Measurements from ENCODE around the gene ASMTL.

Gene ASMTL

GRCh38 chrX:1481636-1482529 is 29.2 kb upstream of the ASMTL start:
- DNase-seq, result peak; percentile 78 to 82

DNA sequence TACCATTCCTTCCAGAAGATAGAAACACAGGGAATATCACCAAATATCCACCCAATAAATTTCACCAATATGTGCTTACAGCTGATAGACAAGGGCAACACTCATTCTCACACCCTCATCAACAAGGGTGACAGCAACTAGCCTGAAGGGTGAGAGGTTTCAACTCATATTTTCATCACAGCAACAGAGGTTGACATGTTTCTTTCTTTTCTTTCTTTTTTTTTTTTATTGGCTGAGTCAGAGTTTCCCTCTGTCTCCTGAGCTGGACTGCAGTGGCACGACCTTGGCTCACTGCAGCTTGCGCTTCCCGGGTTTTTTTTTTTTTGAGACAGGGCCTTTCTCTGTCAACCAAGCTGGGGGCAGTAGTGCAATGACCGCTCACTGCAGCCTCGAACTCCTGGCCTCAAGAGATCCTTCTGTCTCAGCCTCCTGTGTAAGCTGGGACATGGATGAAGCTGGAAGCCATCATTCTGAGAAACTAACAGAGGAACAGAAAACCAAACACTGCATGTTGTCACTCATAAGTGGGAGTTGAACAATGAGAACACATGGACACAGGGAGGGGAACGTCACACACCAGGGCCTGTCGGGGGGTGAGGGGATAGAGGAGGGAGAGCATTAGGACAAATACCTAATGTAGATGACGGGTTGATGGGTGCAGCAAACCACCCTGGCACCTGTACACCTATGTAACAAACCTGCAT is 27.5 kb upstream of the ASMTL start:
- peak in 1 of 2 experiments; percentile 16 for DNase-seq

- peak in 1 of 2 experiments; percentile 19 for DNase-seq
Measured at GRCh38 chrX:1477801-1478458, 25.2 kb upstream of the ASMTL start.

GRCh38 chrX:1477229-1477628 is 24.5 kb upstream of the ASMTL start:
- DNase-seq, result no peak

DNA sequence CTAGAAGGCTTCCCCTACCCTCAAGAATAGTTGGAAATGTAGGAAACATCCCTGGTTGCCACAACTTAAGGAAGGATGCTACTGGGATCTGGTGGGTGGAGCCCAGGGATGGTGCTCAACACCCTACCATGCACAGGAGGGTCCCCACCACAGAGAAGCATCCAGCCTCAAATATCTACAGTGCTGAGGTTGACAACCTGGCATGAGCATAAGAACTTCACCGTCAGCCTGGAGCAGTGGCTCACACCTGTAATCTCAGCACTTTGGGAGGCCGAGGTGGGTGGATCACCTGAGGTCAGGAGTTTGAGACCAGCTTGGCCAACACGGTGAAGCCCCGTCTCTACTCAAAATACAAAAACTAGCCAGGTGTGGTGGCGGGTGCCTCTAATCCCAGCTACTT is 24.0 kb upstream of the ASMTL start:
- DNase-seq, result no peak

DNA sequence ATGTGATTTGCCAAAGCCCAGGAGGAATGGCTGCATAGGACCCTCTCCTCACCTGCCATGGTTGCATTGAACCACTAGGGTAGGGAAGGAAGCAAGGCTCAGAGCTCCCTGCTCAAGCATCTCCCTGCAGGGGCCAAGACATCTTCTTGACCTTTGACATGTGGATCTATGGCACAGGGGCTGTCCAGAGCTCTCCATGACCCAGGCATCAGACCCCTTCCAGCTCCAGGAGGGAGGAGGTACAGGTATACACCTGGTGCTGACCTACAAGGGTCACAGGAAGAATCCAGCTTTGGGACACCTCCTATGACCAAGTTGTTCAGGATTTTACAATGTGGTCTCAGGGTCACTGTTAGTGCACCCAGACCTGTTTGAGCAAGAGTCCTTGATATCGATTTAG is 23.2 kb upstream of the ASMTL start:
- peak in 1 of 2 experiments; percentile 2 for DNase-seq

GRCh38 chrX:1475481-1475880 is 22.8 kb upstream of the ASMTL start:
- no peak for DNase-seq

GRCh38 chrX:1474593-1474992 is 21.9 kb upstream of the ASMTL start:
- peak in 1 of 2 experiments; percentile 1 for DNase-seq

GRCh38 chrX:1472975-1473374 is 20.3 kb upstream of the ASMTL start:
- peak in 1 of 2 experiments; percentile 1 for DNase-seq

GRCh38 chrX:1468250-1468772 is 15.6 kb upstream of the ASMTL start:
- peak; percentile 79 to 85 for DNase-seq

GRCh38 chrX:1466971-1467561 is 14.4 kb upstream of the ASMTL start:
- peak in 1 of 2 experiments; percentile 49 for DNase-seq

DNA sequence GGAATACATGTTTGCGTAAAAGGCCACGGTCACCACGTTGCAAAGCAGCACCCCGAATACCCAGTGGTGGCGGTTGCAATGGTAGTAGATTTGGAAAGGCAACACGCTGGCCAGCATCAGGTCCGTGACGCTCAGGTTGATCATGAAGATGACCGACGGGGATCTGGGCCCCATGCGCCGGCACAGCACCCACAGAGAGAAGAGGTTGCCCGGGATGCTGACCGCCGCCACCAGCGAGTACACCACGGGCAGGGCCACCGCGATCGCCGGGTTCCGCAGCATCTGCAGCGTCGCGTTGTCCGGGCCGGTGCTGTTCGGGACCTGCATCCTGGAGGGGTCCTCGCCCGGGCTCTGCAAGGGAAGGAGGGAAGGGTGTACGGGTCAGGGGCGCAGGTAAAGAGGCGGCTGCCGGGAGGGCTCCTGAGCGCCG is 13.5 kb upstream of the ASMTL start:
- DNase-seq, result peak in 1 of 2 experiments; percentile 3

DNA sequence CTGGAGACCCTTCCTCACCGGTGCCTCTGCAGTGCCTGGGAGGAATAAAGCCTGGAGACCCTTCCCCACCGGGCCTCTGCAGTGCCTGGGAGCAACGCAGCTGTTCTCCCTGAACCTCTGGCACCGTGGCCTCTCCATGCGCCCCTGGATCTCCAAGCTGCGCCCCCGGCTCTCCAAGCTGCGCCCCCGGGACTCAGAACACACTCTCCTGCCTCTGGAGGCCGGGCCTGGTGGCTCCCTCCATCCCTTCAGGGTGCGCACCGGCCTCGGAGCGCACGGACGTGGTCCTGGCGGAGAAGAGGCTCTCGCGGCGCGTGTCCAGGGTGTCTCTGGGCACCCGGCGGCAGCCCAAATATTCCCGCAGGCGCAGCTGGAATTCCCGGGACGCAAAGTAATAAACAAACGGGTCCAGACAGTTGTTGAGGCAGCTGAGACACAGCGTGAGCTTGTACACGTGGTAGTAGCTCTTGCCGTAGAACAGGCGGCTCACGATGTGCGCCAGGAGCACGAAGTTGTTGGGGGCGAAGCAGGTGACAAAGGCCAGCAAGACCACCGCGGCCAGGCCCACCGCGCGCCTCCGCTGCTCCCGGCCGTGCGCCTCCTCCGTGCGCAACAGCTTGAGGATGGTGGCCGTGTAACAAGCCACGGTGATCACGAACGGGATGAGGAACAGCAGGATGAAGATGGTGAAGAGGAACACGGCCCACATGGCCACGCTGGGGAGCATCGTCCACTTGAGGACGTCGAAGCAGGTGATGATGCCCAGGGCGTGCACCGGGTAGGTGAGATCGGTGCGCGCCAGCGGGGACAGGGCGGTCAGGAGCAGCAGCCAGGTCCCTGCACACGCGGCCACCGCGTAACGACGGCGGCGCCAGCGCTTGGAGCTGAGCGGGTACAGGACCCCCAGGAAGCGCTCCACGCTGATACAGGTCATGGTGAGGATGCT is 12.8 kb upstream of the ASMTL start:
- DNase-seq, result peak in 1 of 2 experiments; percentile 3

DNA sequence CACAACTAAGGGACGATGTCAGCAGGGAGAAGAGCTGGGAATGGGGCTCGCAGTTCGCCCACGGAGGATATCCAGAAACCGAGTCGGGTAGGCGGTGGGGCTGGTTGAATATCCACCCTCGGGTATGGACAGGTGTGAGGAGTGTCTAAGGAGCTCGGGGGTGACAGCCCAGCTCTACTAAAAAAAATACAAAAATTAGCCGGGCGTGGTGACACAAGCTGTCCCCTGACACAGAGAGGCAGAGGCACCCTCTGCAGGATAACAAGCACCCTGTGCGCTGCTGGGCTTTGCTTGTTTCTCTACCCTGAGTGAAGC is 12.2 kb upstream of the ASMTL start:
- no peak for DNase-seq

DNA sequence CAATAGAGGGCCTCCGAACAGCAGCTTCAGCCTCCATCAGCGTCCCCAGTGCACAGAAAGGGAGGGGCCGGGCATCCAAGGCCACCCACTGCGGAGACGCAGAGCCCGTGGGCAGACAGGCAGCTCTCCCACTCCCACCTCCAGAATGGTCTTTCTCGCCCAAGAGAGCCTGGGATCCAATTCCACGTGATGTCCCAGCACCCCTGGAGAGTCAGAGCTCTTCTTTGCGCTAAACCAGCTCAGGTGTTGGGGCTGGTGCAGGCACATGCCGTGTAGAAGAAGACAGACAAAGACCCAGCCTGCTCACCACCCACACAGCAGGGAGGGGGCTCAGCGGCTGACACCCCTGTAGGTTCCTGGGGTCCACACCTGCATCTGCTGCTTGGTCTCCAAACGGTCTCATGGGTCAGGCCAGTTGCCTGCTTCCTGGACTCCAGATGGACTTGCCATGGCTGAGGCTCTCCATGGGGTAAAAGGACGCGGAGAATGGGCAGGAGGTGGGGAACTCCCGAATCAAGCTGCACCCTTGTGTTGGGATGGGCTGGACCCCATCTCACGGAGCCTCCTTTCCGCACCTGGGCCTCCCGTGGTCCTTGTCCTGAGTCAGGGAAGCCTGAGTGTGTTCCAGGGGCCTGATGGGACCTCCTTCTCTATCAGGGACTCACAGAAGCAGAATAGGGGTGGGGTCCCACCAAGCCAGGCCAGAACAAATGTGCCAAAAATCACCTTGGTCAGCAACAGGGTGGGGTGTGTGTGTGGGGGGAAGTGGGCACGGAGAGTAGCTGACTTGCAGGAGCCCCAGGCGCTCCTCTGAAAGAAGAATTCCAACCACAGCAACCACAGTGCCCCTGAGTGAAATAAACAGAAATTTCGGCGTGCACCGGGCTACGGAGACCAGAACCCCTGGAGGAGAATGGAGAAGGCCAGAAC is 11.6 kb upstream of the ASMTL start:
- peak in 1 of 2 experiments; percentile 62 for DNase-seq

DNA sequence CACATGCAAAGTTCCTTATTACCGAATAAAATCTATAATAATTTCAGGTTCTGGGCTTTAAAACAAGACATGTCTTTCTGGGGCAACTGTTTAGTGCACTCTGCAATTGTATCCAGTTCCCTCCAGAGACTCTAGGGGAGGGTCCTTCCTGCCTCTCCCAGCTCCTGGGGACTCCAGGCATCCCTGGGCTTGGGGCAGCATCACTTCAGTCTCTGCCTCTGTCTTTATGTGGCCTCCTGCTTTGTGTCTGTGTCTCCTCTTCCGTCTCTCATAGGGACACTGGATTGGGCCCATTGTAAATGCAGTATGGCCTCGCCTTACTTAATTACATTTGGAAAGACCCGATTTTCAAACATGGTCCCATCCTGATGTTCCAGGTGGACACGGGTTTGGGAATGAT is 10.9 kb upstream of the ASMTL start:
- DNase-seq, result peak in 1 of 2 experiments; percentile 10

- peak; percentile 69 to 79 for DNase-seq
Measured at GRCh38 chrX:1462596-1463251, 10.0 kb upstream of the ASMTL start.

DNA sequence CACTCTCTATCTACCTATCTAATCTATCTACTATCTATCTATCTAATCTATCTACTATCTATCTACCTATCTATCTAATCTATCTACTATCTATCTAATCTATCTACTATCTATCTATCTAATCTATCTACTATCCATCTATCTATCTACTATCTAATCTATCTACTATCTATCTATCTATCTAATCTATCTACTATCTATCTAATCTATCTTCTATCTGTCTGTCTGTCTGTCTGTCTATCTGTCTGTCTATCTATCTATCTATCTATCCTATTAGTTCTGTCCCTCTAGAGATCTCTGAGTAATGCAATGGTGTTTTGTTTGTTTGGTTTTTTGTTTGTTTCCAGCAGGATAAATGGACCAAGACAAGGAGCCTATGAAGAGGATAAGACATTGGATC is 9.4 kb upstream of the ASMTL start:
- DNase-seq, result no peak

DNA sequence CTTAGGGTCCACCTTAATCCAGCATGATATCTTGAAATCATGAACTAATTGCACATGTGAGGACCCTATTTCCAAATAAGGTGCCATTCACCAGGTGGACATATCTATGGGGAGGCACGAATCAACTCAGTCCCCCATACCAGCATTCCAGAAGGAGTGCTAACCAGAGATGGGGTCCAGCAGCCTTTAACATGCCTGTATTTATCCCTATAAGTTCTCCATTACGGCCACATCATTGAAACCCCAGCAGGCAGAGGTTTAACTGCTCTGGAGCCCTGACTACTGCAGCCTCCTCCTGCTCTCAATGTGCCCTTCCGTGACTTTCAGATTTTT is 3.2 kb upstream of the ASMTL start:
- DNase-seq, result no peak
